Peyer's patch (tissue), 4 donors: ENCODE results near the gene UPF2. TPM values are rescaled to one million over a fixed set of nuclear protein-coding genes. Genes with fewer than 3 reads are reported as not detected.
"Not testable (repeated sequence)": the region's sequence is repeated elsewhere in the genome, so short reads cannot be mapped to it uniquely, and the experiment has no call there.

Source experiments
- DNase-seq, 3 donors: peaks; one replicate each; pipeline ENCODE4 v3.0.0-alpha.2; 2017 to 2019
- H3K27ac ChIP-seq, 4 donors: fragments of 200-600 bp; sonication (generic); one replicate each; pipeline ENCODE4 v1.5.1; 2016 to 2019
- H3K27me3 ChIP-seq, 2 donors: fragments of 200-600 bp; sonication (generic); one replicate each; pipeline ENCODE4 v1.5.1; 2019
- H3K36me3 ChIP-seq, 3 donors: fragments of 200-600 bp; sonication (generic); one replicate each; pipeline ENCODE4 v1.5.1; 2016 to 2019
- H3K4me1 ChIP-seq, 4 donors: fragments of 200-600 bp; sonication (generic); one replicate each; pipeline ENCODE4 v1.5.1; 2016 to 2019
- H3K4me3 ChIP-seq, 4 donors: fragments of 200-600 bp; sonication (generic); 1 replicate in 3 of 4; 2 replicates in 1 of 4; pipeline ENCODE4 v1.5.1; 2016 to 2019; ENCODE audit warnings: mild to moderate bottlenecking in 1 of 4
- H3K9me3 ChIP-seq, 4 donors: fragments of 200-600 bp; sonication (generic); one replicate each; pipeline ENCODE4 v1.5.1; 2016 to 2019; ENCODE audit warnings: mild to moderate bottlenecking in 1 of 4
- CTCF ChIP-seq, 6 experiments: fragments of 450-650 bp in 4 of 6; fragments of 200-600 bp in 2 of 6; sonication (generic) in 1 of 6; IDR thresholded peaks; one replicate each; pipeline ENCODE4 v1.5.1; 2017 to 2019; ENCODE audit warnings: antibody characterized with exemption in 6 of 6, mild to moderate bottlenecking in 3 of 6, moderate library complexity in 1 of 6
- POLR2A ChIP-seq, 2 donors: fragments of 450-650 bp; IDR thresholded peaks; one replicate each; pipeline ENCODE4 v1.5.1; 2017; ENCODE audit warnings: antibody characterized with exemption in 2 of 2, mild to moderate bottlenecking in 2 of 2, moderate library complexity in 2 of 2
- total RNA-seq, 4 donors: library from RNA; depleted of rRNA; stranded (reverse); fragments of >200 nt; gene quantifications; one replicate each; pipeline ENCODE4 v1.1.0, GENCODE V29; 2016

The UPF2 gene
- total RNA-seq, 4 donors from 2014 or later, result 12.6 to 56.1 (median 21.0) TPM

GRCh38 chr10:11893749-11894278 lies 148.8 kb downstream of the UPF2 start:
- Histone ChIP-seq H3K4me3 (no peak overlapping the region), H3K9me3 (no peaks in the 10 kb centered on the region), H3K27me3 (no peaks in the 10 kb centered on the region), H3K36me3 (no peaks in the 10 kb centered on the region), H3K4me1 (no peaks in the 10 kb centered on the region), H3K27ac (no peak overlapping the region)
- TF ChIP-seq CTCF (IDR thresholded peaks at IDR 0.05), result no peak
- no peak for TF ChIP-seq POLR2A (IDR thresholded peaks at IDR 0.05)
- DNase-seq, result no peak

GRCh38 chr10:11891776-11892486 lies 150.7 kb downstream of the UPF2 start:
- no peak for TF ChIP-seq CTCF (IDR thresholded peaks at IDR 0.05)
- no peaks in the 10 kb centered on the region for H3K9me3 ChIP-seq
- no peaks in the 10 kb centered on the region for H3K27me3 ChIP-seq
- no peaks in the 10 kb centered on the region for H3K36me3 ChIP-seq
- no peak overlapping the region for H3K27ac ChIP-seq
- H3K4me3 ChIP-seq, result no peak overlapping the region
- no peak for DNase-seq
- no peaks in the 10 kb centered on the region for H3K4me1 ChIP-seq

GRCh38 chr10:11889263-11889662 lies 153.3 kb downstream of the UPF2 start:
- H3K27me3 ChIP-seq, H3K36me3 ChIP-seq, H3K4me1 ChIP-seq, H3K9me3 ChIP-seq, DNase-seq, H3K27ac ChIP-seq, H3K4me3 ChIP-seq: not testable (repeated sequence)

- no peak for DNase-seq
- H3K36me3 ChIP-seq, result no peaks in the 10 kb centered on the region
- H3K9me3 ChIP-seq, result no peaks in the 10 kb centered on the region
- TF ChIP-seq CTCF (IDR thresholded peaks at IDR 0.05), result no peak
- TF ChIP-seq POLR2A (IDR thresholded peaks at IDR 0.05), result no peak
- no peak overlapping the region for H3K4me3 ChIP-seq
- H3K4me1 ChIP-seq, result no peaks in the 10 kb centered on the region
- no peak overlapping the region for H3K27ac ChIP-seq
- no peaks in the 10 kb centered on the region for H3K27me3 ChIP-seq
Observed at GRCh38 chr10:11887381-11888227, 155.0 kb downstream of the UPF2 start.

GRCh38 chr10:11886851-11887250 lies 155.8 kb downstream of the UPF2 start:
- Histone ChIP-seq H3K4me3 (no peak overlapping the region), H3K9me3 (no peaks in the 10 kb centered on the region), H3K27me3 (no peaks in the 10 kb centered on the region), H3K4me1 (no peaks in the 10 kb centered on the region), H3K27ac (no peak overlapping the region), H3K36me3 (no peaks in the 10 kb centered on the region)
- DNase-seq, result no peak
- TF ChIP-seq POLR2A (IDR thresholded peaks at IDR 0.05), result no peak
- no peak for TF ChIP-seq CTCF (IDR thresholded peaks at IDR 0.05)

GRCh38 chr10:11886138-11886474 lies 156.5 kb downstream of the UPF2 start:
- H3K36me3 ChIP-seq, result no peaks in the 10 kb centered on the region
- DNase-seq, result no peak

More at GRCh38 chr10:11886138-11886474, 156.5 kb downstream of the UPF2 start:
- Histone ChIP-seq H3K27me3 (no peaks in the 10 kb centered on the region), H3K27ac (no peak overlapping the region), H3K4me3 (no peak overlapping the region), H3K9me3 (no peaks in the 10 kb centered on the region), H3K4me1 (no peaks in the 10 kb centered on the region)
- TF ChIP-seq POLR2A (IDR thresholded peaks at IDR 0.05) (no peak), CTCF (IDR thresholded peaks at IDR 0.05) (no peak)
